NCI-H1417 (cell line): Measurements from ENCODE around the gene FAM174C.
A peak's percentile ranks its signal among the peaks of the same experiment; 100 is the strongest.

Experiments used
- DNase-seq, 3 experiments: peaks; one replicate each; lab custom pipeline; 2025; lab: John Stamatoyannopoulos, UW

The FAM174C gene

DNA sequence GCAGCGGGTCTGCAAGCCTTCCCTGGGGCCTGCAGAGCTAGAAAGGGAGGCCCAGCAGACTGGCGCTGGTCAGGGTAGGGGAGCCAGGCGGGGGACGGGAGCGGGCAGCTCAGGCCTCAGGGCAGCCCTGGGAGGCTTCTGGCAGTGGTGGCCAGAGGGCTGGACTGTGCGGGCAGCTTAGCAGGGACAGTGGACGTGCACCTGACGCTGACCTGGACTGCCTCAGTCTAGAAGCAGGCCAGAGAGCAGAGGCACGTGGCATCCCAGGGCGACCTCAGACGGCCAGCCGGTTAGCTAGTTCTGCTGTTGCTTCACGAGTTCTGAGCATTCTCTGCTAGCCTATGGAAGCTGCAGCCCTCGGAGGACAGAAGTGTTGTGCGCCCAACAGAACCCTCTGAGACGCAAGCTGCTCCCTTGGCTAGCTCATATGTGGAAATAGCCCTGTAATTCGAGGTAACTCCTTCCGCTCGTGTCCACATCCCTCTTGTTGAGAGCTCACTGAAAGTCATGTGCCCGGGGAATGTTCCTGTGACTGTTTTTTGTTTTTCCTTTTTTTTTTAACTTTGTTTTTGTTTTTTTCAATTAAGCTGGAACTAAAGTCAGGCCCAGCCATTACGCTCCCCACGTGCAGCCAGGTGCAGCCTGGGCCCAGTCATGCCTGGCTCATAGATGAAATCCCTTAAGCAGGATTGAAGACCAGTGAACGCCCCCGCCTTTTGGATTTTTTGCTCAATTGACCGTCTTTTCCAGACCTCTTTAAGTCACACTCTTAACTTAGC lies 1.9 kb upstream of the FAM174C start:
- no peak for DNase-seq

DNA sequence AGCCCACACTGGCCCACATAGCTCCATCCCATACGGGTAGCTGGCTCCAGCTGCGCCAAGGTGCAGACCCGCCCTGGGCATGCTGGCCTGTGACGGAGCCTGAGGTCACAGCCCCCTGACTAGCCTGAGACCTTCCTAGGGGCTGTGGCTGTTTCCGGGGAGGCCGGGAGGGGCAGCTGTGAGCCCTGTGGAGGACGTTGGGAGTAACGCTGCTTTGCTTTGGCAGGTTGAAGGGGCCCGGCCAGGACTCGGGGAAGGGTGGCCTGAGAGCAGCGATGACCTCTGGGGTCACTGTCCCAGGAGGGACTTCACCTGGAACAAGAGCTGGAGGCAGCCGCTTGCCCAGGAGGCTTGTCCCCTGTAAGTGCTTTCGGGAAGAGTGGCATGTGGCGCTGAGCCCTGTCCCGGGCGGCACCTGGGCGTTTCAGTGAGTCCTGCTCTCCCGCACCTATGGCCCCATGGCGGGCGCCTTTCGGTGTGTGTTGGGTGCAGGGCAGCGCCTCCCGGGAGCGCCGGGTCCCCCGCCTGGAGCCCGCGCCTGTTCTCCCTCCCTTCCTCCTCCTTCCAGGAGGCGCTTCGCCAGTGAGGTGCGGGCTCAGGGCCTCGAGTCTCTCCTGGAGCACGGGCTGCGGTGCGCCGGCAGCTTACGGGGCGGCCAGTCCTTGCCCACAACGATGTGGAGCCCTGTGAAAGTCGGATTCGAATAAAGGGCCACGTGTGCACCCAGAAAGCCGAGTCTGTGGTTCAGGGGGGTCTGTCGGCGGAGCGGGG lies 1.1 kb upstream of the FAM174C start:
- no peak for DNase-seq

DNA sequence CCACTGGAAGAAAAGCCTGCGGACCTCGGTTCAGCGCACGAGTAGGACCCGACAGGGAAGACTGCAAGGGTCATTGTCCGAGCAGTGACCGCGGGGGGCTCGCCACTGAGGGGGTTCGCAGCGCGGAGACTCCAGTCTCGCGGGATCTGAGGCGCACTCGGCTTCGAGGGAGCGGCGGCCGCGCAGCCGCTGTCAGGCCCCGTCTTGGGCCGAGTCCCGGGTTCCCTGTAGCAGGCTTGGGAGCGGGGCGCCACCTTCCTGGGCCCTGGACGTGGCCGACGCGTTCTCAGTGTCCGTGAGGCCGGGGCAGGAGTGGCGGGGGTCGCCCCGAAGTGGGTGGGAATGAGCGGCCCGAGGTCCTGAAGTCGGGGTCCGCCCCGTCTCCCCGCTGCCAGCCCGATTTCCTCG lies 474 bp upstream of the FAM174C start:
- no peak for DNase-seq

- no peak for DNase-seq
Observed at GRCh38 chr19:1275976-1276627, 772 bp downstream of the FAM174C start.

GRCh38 chr19:1276628-1277022 lies 1.3 kb downstream of the FAM174C start:
- DNase-seq, result peak; percentile 25 to 67 (median 55)

GRCh38 chr19:1277061-1277460 lies 1.7 kb downstream of the FAM174C start:
- DNase-seq, result no peak

DNA sequence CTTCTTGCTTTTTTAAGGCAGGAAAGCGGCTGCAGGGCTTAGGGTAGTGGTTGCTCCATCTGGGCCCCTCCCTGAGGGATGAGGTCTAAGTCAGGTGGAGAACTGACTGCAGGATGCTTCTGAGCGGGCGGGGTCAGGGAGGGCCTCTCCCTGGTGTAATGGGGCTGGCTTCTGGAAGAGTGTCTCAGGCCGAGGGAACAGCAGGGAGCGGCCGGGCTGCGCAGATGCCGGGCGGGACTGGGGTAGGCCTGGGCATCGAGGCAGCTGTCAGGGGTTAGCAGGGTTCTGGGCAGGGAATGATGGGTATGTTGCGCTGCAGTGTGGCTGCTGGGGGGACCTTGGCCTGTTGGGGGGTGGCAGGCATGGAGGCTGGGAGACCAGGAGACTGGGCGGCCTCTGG lies 2.7 kb downstream of the FAM174C start:
- DNase-seq, result no peak

GRCh38 chr19:1278713-1279660 lies 3.7 kb downstream of the FAM174C start:
- no peak for DNase-seq

DNA sequence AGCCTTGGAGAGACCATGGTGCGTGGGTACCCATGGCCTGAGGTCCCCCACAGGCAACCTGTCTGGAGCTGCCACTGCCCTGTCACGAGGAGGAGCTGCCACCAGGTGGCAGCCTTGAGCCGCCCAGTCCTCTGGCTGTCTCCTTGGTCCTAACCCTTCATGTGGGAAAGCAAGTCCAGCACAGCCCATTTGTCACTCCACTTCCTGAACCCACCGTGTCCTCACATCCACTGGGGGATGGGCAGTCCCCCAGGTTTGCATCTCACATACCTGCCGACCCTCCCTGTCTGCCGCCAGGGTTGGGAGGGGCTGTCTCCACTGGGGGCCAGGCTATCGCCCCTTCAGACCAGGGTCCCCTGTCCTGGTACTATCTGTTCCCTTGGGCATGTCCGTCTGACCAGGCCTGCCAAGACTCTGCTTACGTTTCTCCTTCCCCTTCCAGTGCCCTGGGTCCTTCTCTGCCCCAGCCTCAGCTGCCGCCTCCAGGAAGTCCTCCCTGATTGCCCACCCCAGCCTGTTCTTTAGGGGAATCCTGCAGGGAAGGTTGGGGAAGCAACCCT lies 4.5 kb downstream of the FAM174C start:
- peak; percentile 77 to 87 (median 81) for DNase-seq

GRCh38 chr19:1280636-1281568 lies 5.6 kb downstream of the FAM174C start:
- DNase-seq, result no peak

- no peak for DNase-seq
Observed at GRCh38 chr19:1281569-1282287, 6.4 kb downstream of the FAM174C start.

DNA sequence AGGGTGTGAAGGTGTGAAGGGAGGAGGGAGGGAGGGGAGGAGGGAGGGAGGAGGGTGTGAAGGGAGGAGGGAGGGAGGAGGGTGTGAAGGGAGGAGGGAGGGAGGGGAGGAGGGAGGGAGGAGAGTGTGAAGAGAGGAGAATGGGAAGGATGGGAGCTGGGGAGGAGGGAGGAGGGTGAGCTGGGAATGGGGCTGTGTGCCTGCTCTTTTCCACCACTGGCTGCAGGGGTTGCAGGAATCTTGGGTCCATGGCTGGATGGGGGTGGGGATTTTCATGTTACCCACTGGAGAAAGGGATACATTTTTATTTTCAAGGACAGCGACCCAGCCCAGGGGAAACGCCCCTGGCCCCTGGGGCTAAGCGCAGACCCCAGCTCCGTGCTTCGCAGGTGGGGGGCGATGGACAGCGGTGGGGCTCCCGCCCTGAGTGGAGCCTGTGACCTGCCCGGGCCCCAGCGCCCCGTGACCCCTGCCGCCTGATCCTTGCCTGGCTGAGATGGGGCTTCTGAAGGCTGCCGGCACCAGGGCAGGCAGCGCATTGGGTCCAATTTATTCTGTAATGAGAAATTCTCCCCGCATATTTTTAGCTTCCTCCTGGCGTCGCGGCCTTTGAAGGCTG lies 7.4 kb downstream of the FAM174C start:
- DNase-seq, result no peak

DNA sequence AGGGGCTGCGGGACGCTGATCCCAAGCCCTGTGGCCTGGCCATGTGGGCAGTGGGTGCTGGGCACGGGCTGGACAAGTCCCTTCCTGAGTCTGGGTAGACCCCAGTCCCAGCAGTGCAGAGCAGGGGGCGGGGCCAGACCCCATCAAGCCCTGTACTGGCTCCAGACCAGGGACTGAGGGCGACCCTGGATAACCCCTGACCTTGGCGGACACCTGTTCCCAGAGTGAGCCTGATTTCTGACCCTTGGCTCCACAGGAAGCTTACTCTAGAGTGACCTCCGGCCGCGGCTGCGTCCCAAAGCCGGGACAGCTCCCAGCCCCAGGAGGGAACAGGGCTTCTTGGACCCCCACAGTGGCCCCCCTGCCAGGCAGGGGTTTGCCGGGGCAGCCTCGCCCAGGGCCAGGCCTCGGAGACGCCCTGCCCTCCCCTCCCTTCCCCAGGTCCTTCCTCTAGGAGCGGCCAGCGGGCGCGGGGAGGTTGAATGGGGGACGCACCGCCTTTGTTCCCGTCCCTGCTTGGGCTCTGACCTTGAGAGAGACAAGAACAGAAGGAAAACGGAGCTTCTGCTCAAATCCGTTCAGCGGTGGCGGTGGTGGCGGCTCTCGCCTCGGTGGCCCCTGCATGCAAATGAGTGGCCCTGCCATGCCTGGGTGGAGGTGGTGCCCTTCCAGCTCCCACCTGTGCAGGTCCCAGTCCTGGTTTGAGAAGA lies 8.0 kb downstream of the FAM174C start:
- DNase-seq, result no peak

GRCh38 chr19:1283917-1284292 lies 8.6 kb downstream of the FAM174C start:
- DNase-seq, result no peak

- DNase-seq, result no peak
Observed at GRCh38 chr19:1284293-1284978, 9.1 kb downstream of the FAM174C start.

GRCh38 chr19:1284979-1285736 lies 9.8 kb downstream of the FAM174C start:
- no peak for DNase-seq

- DNase-seq, result peak in 1 of 3 experiments; percentile 33
Observed at GRCh38 chr19:1285737-1286360, 10.5 kb downstream of the FAM174C start, which contains the start of gene EFNA2. Gene EFNA2, plus strand, starts transcription at chr19:1285873. Its CDS starts 296 bp downstream, at chr19:1286169.
